NCI-H510A (cell line): ENCODE measurements around the gene ANKRD40.
"Not testable (repeated sequence)": the region's sequence is repeated elsewhere in the genome, so short reads cannot be mapped to it uniquely, and the experiment has no call there.

ENCODE experiments used
- DNase-seq: peaks from one replicate; lab custom pipeline; 2025; lab: John Stamatoyannopoulos, UW

ANKRD40 gene

GRCh38 chr17:50686494-50687199 is 21.1 kb downstream of the ANKRD40 start:
- no peak for DNase-seq

- DNase-seq, result no peak
These were observed 21.8 kb downstream of the ANKRD40 start for GRCh38 chr17:50685691-50686493.

GRCh38 chr17:50685334-50685665 is 22.4 kb downstream of the ANKRD40 start:
- no peak for DNase-seq

- peak; percentile 89 for DNase-seq
These were observed 22.9 kb downstream of the ANKRD40 start for GRCh38 chr17:50684612-50685333.

GRCh38 chr17:50684288-50684611 is 23.5 kb downstream of the ANKRD40 start:
- DNase-seq, result no peak

- DNase-seq, result no peak
These were observed 24.1 kb downstream of the ANKRD40 start for GRCh38 chr17:50683434-50684287.

- DNase-seq, result no peak
These were observed 24.8 kb downstream of the ANKRD40 start for GRCh38 chr17:50682938-50683337.

- no peak for DNase-seq
These were observed 25.3 kb downstream of the ANKRD40 start for GRCh38 chr17:50682441-50682840.

GRCh38 chr17:50681263-50682200 is 26.2 kb downstream of the ANKRD40 start:
- peak; percentile 59 for DNase-seq

- DNase-seq, result not testable (repeated sequence)
These were observed 27.0 kb downstream of the ANKRD40 start for GRCh38 chr17:50680543-50681262.

- DNase-seq, result no peak
These were observed 27.6 kb downstream of the ANKRD40 start for GRCh38 chr17:50680126-50680525.

GRCh38 chr17:50679008-50679544 is 28.6 kb downstream of the ANKRD40 start:
- DNase-seq, result no peak

- no peak for DNase-seq
These were observed 29.8 kb downstream of the ANKRD40 start for GRCh38 chr17:50677851-50678375.

- no peak for DNase-seq
These were observed 31.4 kb downstream of the ANKRD40 start for GRCh38 chr17:50676065-50676975.

- no peak for DNase-seq
These were observed 32.1 kb downstream of the ANKRD40 start for GRCh38 chr17:50675627-50676026.

GRCh38 chr17:50675190-50675589 is 32.5 kb downstream of the ANKRD40 start:
- no peak for DNase-seq

GRCh38 chr17:50672831-50673551 is 34.7 kb downstream of the ANKRD40 start:
- DNase-seq, result no peak

- DNase-seq, result no peak
These were observed 35.6 kb downstream of the ANKRD40 start for GRCh38 chr17:50672071-50672470.
